ENCODE results near the gene CA10.

CA10 gene

GRCh38 chr17:52155301-52155700 is 3.2 kb downstream of the CA10 start:
- no peaks in the 10 kb centered on the region for H3K9me3 ChIP-seq (ENCODE audit: insufficient read depth, low read length)
- H3K27ac ChIP-seq (ENCODE audit: low read depth, low read length) = no peak overlapping the region
- H3K9ac ChIP-seq (ENCODE audit: low read length) = no peak overlapping the region
- no peaks in the 10 kb centered on the region for H3K79me2 ChIP-seq (ENCODE audit: insufficient read depth, low read length)
- TF ChIP-seq CTCF (IDR thresholded peaks at IDR 0.05; ENCODE audit: insufficient read depth, low read length, poor library complexity, severe bottlenecking) (no peak), EZH2phosphoT487 (conservative IDR thresholded peaks at IDR 0.05; ENCODE audit: low read length) (no peak)
- H3K4me2 ChIP-seq (ENCODE audit: low read depth, low read length, poor library complexity, severe bottlenecking) = no peak overlapping the region
- H3K36me3 ChIP-seq (ENCODE audit: low read length) = no peaks in the 10 kb centered on the region
- H4K20me1 ChIP-seq (ENCODE audit: low read depth, low read length) = no peaks in the 10 kb centered on the region
- H3K27me3 ChIP-seq (ENCODE audit: low read length) = no peaks in the 10 kb centered on the region
- H3F3A ChIP-seq (ENCODE audit: insufficient read depth) = no peaks in the 10 kb centered on the region
- no peak overlapping the region for H3K4me3 ChIP-seq (ENCODE audit: insufficient read depth, low read length, poor library complexity, severe bottlenecking)
- H3K9me2 ChIP-seq (replicated peaks; ENCODE audit: insufficient read depth, low read length) = no peaks in the 10 kb centered on the region
- H2AFZ ChIP-seq (ENCODE audit: low read depth, low read length, severe bottlenecking) = no peak overlapping the region

GRCh38 chr17:52154466-52154865 is 4.0 kb downstream of the CA10 start:
- Histone ChIP-seq H3K9me3 (ENCODE audit: insufficient read depth, low read length) (no peaks in the 10 kb centered on the region), H3F3A (ENCODE audit: insufficient read depth) (no peaks in the 10 kb centered on the region), H3K9ac (ENCODE audit: low read length) (no peak overlapping the region), H2AFZ (ENCODE audit: low read depth, low read length, severe bottlenecking) (no peak overlapping the region), H3K9me2 (replicated peaks; ENCODE audit: insufficient read depth, low read length) (no peaks in the 10 kb centered on the region), H3K36me3 (ENCODE audit: low read length) (no peaks in the 10 kb centered on the region), H3K4me3 (ENCODE audit: insufficient read depth, low read length, poor library complexity, severe bottlenecking) (no peak overlapping the region), H4K20me1 (ENCODE audit: low read depth, low read length) (no peaks in the 10 kb centered on the region), H3K27ac (ENCODE audit: low read depth, low read length) (no peak overlapping the region), H3K79me2 (ENCODE audit: insufficient read depth, low read length) (no peaks in the 10 kb centered on the region), H3K27me3 (ENCODE audit: low read length) (no peaks in the 10 kb centered on the region), H3K4me2 (ENCODE audit: low read depth, low read length, poor library complexity, severe bottlenecking) (no peak overlapping the region)
- TF ChIP-seq CTCF (IDR thresholded peaks at IDR 0.05; ENCODE audit: insufficient read depth, low read length, poor library complexity, severe bottlenecking) (no peak), EZH2phosphoT487 (conservative IDR thresholded peaks at IDR 0.05; ENCODE audit: low read length) (no peak)

GRCh38 chr17:52150935-52151334 is 7.6 kb downstream of the CA10 start:
- Histone ChIP-seq H3K36me3 (ENCODE audit: low read length) (no peaks in the 10 kb centered on the region), H3K27ac (ENCODE audit: low read depth, low read length) (no peak overlapping the region), H3K27me3 (ENCODE audit: low read length) (no peaks in the 10 kb centered on the region), H3K4me3 (ENCODE audit: insufficient read depth, low read length, poor library complexity, severe bottlenecking) (no peak overlapping the region), H3K4me2 (ENCODE audit: low read depth, low read length, poor library complexity, severe bottlenecking) (no peak overlapping the region), H2AFZ (ENCODE audit: low read depth, low read length, severe bottlenecking) (no peak overlapping the region), H3K79me2 (ENCODE audit: insufficient read depth, low read length) (no peaks in the 10 kb centered on the region), H4K20me1 (ENCODE audit: low read depth, low read length) (no peaks in the 10 kb centered on the region), H3K9me3 (ENCODE audit: insufficient read depth, low read length) (no peaks in the 10 kb centered on the region), H3K9me2 (replicated peaks; ENCODE audit: insufficient read depth, low read length) (no peaks in the 10 kb centered on the region), H3K9ac (ENCODE audit: low read length) (no peak overlapping the region), H3F3A (ENCODE audit: insufficient read depth) (no peaks in the 10 kb centered on the region)
- TF ChIP-seq CTCF (IDR thresholded peaks at IDR 0.05; ENCODE audit: insufficient read depth, low read length, poor library complexity, severe bottlenecking) (no peak), EZH2phosphoT487 (conservative IDR thresholded peaks at IDR 0.05; ENCODE audit: low read length) (no peak)

Measured in SU-DHL-6 (cell line).